Measurements from ENCODE around the gene PPP2R2C.

PPP2R2C gene

GRCh38 chr4:6368096-6368495, 104.3 kb downstream of the PPP2R2C start:
- no peak overlapping the region for H3K4me3 ChIP-seq (ENCODE audit: low read depth, low read length)

GRCh38 chr4:6367371-6367851, 105.0 kb downstream of the PPP2R2C start:
- no peak overlapping the region for H3K4me3 ChIP-seq (ENCODE audit: low read depth, low read length)

- H3K4me3 ChIP-seq (ENCODE audit: low read depth, low read length): no peak overlapping the region
Observed at GRCh38 chr4:6366581-6366980, 105.8 kb downstream of the PPP2R2C start.

- no peak overlapping the region for H3K4me3 ChIP-seq (ENCODE audit: low read depth, low read length)
Observed at GRCh38 chr4:6365545-6366086, 106.8 kb downstream of the PPP2R2C start.

GRCh38 chr4:6364581-6364980, 107.8 kb downstream of the PPP2R2C start:
- H3K4me3 ChIP-seq (ENCODE audit: low read depth, low read length): no peak overlapping the region

- H3K4me3 ChIP-seq (ENCODE audit: low read depth, low read length): no peak overlapping the region
Observed at GRCh38 chr4:6364146-6364545, 108.3 kb downstream of the PPP2R2C start.

- H3K4me3 ChIP-seq (ENCODE audit: low read depth, low read length): no peak overlapping the region
Observed at GRCh38 chr4:6362896-6363295, 109.5 kb downstream of the PPP2R2C start.

GRCh38 chr4:6362243-6362885, 110.0 kb downstream of the PPP2R2C start:
- H3K4me3 ChIP-seq (ENCODE audit: low read depth, low read length): no peak overlapping the region

GRCh38 chr4:6361076-6361784, 111.2 kb downstream of the PPP2R2C start:
- H3K4me3 ChIP-seq (ENCODE audit: low read depth, low read length): no peak overlapping the region

GRCh38 chr4:6360385-6360784, 112.0 kb downstream of the PPP2R2C start:
- no peak overlapping the region for H3K4me3 ChIP-seq (ENCODE audit: low read depth, low read length)

- no peak overlapping the region for H3K4me3 ChIP-seq (ENCODE audit: low read depth, low read length)
Observed at GRCh38 chr4:6359536-6360308, 112.7 kb downstream of the PPP2R2C start.

GRCh38 chr4:6357476-6357875, 114.9 kb downstream of the PPP2R2C start:
- H3K4me3 ChIP-seq (ENCODE audit: low read depth, low read length): no peak overlapping the region

- H3K4me3 ChIP-seq (ENCODE audit: low read depth, low read length): no peak overlapping the region
Observed at GRCh38 chr4:6356076-6356560, 116.3 kb downstream of the PPP2R2C start.

- no peak overlapping the region for H3K4me3 ChIP-seq (ENCODE audit: low read depth, low read length)
Observed at GRCh38 chr4:6355052-6355451, 117.4 kb downstream of the PPP2R2C start.

- H3K4me3 ChIP-seq (ENCODE audit: low read depth, low read length): no peak overlapping the region
Observed at GRCh38 chr4:6354626-6355025, 117.8 kb downstream of the PPP2R2C start.

GRCh38 chr4:6354119-6354518, 118.3 kb downstream of the PPP2R2C start:
- no peak overlapping the region for H3K4me3 ChIP-seq (ENCODE audit: low read depth, low read length)

- no peak overlapping the region for H3K4me3 ChIP-seq (ENCODE audit: low read depth, low read length)
Observed at GRCh38 chr4:6352031-6352692, 120.3 kb downstream of the PPP2R2C start.

GRCh38 chr4:6351246-6352000, 121.0 kb downstream of the PPP2R2C start:
- H3K4me3 ChIP-seq (ENCODE audit: low read depth, low read length): no peak overlapping the region

- no peak overlapping the region for H3K4me3 ChIP-seq (ENCODE audit: low read depth, low read length)
Observed at GRCh38 chr4:6350646-6351045, 121.8 kb downstream of the PPP2R2C start.
